H9 (cell line): ENCODE results near the gene SCFD2. TPM values are rescaled to one million over a fixed set of nuclear protein-coding genes. Genes with fewer than 3 reads are reported as not detected.

ENCODE experiments used
- DNase-seq: peaks from one replicate; pipeline ENCODE4 v3.0.0-alpha.2; 2017
- H2AFZ ChIP-seq: one replicate; pipeline ENCODE4 v1.6.1; 2013; ENCODE audit warnings: mild to moderate bottlenecking, low read length, control low read depth, moderate library complexity
- H2AK5ac ChIP-seq: 2 replicates; pipeline ENCODE4 v1.6.1; 2013; ENCODE audit warnings: low read length, control low read depth, mixed read lengths; ENCODE audit not compliant: insufficient read length
- H2BK120ac ChIP-seq: one replicate; pipeline ENCODE4 v1.6.1; 2013; ENCODE audit warnings: low read depth, mild to moderate bottlenecking, low read length, control low read depth, inconsistent platforms; ENCODE audit not compliant: poor library complexity, severe bottlenecking
- H2BK12ac ChIP-seq: 2 replicates; pipeline ENCODE4 v1.6.1; 2013; ENCODE audit warnings: low read length, control low read depth, mixed read lengths, low read depth; ENCODE audit not compliant: insufficient read length
- H2BK15ac ChIP-seq: 2 replicates; pipeline ENCODE4 v1.6.1; 2013; ENCODE audit warnings: low read depth, low read length, control low read depth
- H2BK20ac ChIP-seq: one replicate; pipeline ENCODE4 v1.6.1; 2013; ENCODE audit warnings: low read depth, mild to moderate bottlenecking, low read length, control low read depth, inconsistent platforms; ENCODE audit not compliant: poor library complexity, severe bottlenecking
- H2BK5ac ChIP-seq: 2 replicates; pipeline ENCODE4 v1.6.1; 2013; ENCODE audit warnings: low read length, control low read depth, mixed read lengths; ENCODE audit not compliant: insufficient read length
- H3K14ac ChIP-seq: 2 replicates; pipeline ENCODE4 v1.6.1; 2013; ENCODE audit warnings: low read length, control low read depth; ENCODE audit not compliant: insufficient read depth
- H3K18ac ChIP-seq: 2 replicates; pipeline ENCODE4 v1.6.1; 2013; ENCODE audit warnings: low read depth, mild to moderate bottlenecking, mixed read lengths, low read length, control low read depth; ENCODE audit not compliant: insufficient read length
- H3K23ac ChIP-seq: 2 replicates; pipeline ENCODE4 v1.6.1; 2013; ENCODE audit warnings: low read length, control low read depth, mixed read lengths, low read depth; ENCODE audit not compliant: insufficient read length
- H3K23me2 ChIP-seq: 2 replicates; pipeline ENCODE4 v1.6.1; 2013; ENCODE audit warnings: low read depth, mild to moderate bottlenecking, mixed read lengths, low read length, control low read depth; ENCODE audit not compliant: insufficient read length, poor library complexity, severe bottlenecking
- H3K27ac ChIP-seq: 2 replicates; pipeline ENCODE4 v1.5.1; 2013; ENCODE audit warnings: low read length, control low read depth, mixed read lengths, low read depth; ENCODE audit not compliant: insufficient read length
- H3K27me3 ChIP-seq: 2 replicates; pipeline ENCODE4 v1.6.1; 2013; ENCODE audit warnings: low read length, control low read depth, inconsistent platforms; ENCODE audit not compliant: insufficient read depth
- H3K4ac ChIP-seq: 2 replicates; pipeline ENCODE4 v1.6.1; 2013; ENCODE audit warnings: low read depth, mild to moderate bottlenecking, control low read depth, inconsistent platforms, low read length, moderate library complexity
- H3K4me1 ChIP-seq: 2 replicates; pipeline ENCODE4 v1.6.1; 2013; ENCODE audit warnings: low read length, control low read depth, inconsistent platforms; ENCODE audit not compliant: insufficient read depth
- H3K4me2 ChIP-seq: 2 replicates; pipeline ENCODE4 v1.6.1; 2013; ENCODE audit warnings: low read length, control low read depth, mixed read lengths; ENCODE audit not compliant: insufficient read length, insufficient read depth
- H3K56ac ChIP-seq: 2 replicates; pipeline ENCODE4 v1.6.1; 2013; ENCODE audit warnings: low read depth, mild to moderate bottlenecking, mixed read lengths, low read length, control low read depth; ENCODE audit not compliant: insufficient read length
- H3K79me1 ChIP-seq: 2 replicates; pipeline ENCODE4 v1.6.1; 2013; ENCODE audit warnings: low read depth, mild to moderate bottlenecking, moderate library complexity, low read length, control low read depth, inconsistent platforms; ENCODE audit not compliant: insufficient read depth, poor library complexity, severe bottlenecking
- H3K79me2 ChIP-seq: 2 replicates; pipeline ENCODE4 v1.6.1; 2013; ENCODE audit warnings: low read length, control low read depth, inconsistent platforms; ENCODE audit not compliant: insufficient read depth
- H3K9ac ChIP-seq: 2 replicates; pipeline ENCODE4 v1.6.1; 2013; ENCODE audit warnings: low read length, control low read depth, mixed read lengths; ENCODE audit not compliant: insufficient read length; ENCODE audit errors: extremely low read depth
- H3K9me3 ChIP-seq: one replicate; pipeline ENCODE4 v1.6.1; 2013; ENCODE audit warnings: low read depth, low read length, inconsistent platforms; ENCODE audit not compliant: control insufficient read depth
- H3T11ph ChIP-seq: one replicate; pipeline ENCODE4 v1.6.1; 2013; ENCODE audit warnings: mild to moderate bottlenecking, low read length, control low read depth, inconsistent platforms
- H4K20me1 ChIP-seq: one replicate; pipeline ENCODE4 v1.6.1; 2013; ENCODE audit not compliant: control insufficient read depth, insufficient read length, insufficient read depth
- H4K5ac ChIP-seq: 2 replicates; pipeline ENCODE4 v1.6.1; 2013; ENCODE audit warnings: low read depth, mild to moderate bottlenecking, mixed read lengths, low read length, control low read depth; ENCODE audit not compliant: insufficient read length
- H4K8ac ChIP-seq: replicated peaks from 2 replicates; pipeline ENCODE4 v1.6.1; 2013; ENCODE audit warnings: low read length, control low read depth, mixed read lengths, low read depth; ENCODE audit not compliant: insufficient read length
- H4K91ac ChIP-seq: 2 replicates; pipeline ENCODE4 v1.6.1; 2013; ENCODE audit warnings: low read depth, mild to moderate bottlenecking, moderate library complexity, mixed read lengths, low read length, control low read depth; ENCODE audit not compliant: insufficient read length
- H3K27ac Mint-ChIP-seq, 3 experiments: 2 replicates in 2 of 3; 3 replicates in 1 of 3; pipeline ENCODE4 v1.8.0; 2020 to 2021; ENCODE audit warnings: mixed read lengths in 3 of 3, mild to moderate bottlenecking in 1 of 3, moderate library complexity in 1 of 3
- H3K27me3 Mint-ChIP-seq: 2 replicates; pipeline ENCODE4 v1.8.0; 2021; ENCODE audit warnings: low read depth, mild to moderate bottlenecking, moderate library complexity, mixed read lengths
- H3K36me3 Mint-ChIP-seq, 3 experiments: 2 replicates in 2 of 3; 3 replicates in 1 of 3; pipeline ENCODE4 v1.8.0; 2020 to 2021; ENCODE audit warnings: low read depth in 3 of 3, mixed read lengths in 3 of 3; ENCODE audit not compliant: insufficient read depth in 1 of 3
- H3K4me1 Mint-ChIP-seq, 2 experiments: 2 replicates each; pipeline ENCODE4 v1.8.0; 2020; ENCODE audit warnings: mixed read lengths in 2 of 2
- H3K4me3 Mint-ChIP-seq, 2 experiments: 2 replicates in 1 of 2; 3 replicates in 1 of 2; pipeline ENCODE4 v1.8.0; 2020 to 2021; ENCODE audit warnings: mild to moderate bottlenecking in 2 of 2, mixed read lengths in 2 of 2, moderate library complexity in 1 of 2
- H3K9me3 Mint-ChIP-seq, 2 experiments: 2 replicates in 1 of 2; 3 replicates in 1 of 2; pipeline ENCODE4 v1.8.0; 2020; ENCODE audit warnings: mild to moderate bottlenecking in 2 of 2, mixed read lengths in 2 of 2, moderate library complexity in 1 of 2
- WGBS: extraction: QIAGEN DNeasy Blood & Tissue Kit; methylation state at CpG from one replicate; pipeline ENCODE4 v1.1.7; 2013; ENCODE audit warnings: missing lambda C conversion rate, low lambda C conversion rate, mixed read lengths; ENCODE audit not compliant: insufficient read length; ENCODE audit errors: extremely low coverage; 5-methylcytosine and 5-hydroxymethylcytosine counted together
- total RNA-seq: library from RNA; stranded (reverse); gene quantifications from 2 replicates; pipeline ENCODE4 v1.2.1, GENCODE V29; 2021
- TF ChIP-seq, protein P1 (sequence below): fragments of 200-600 bp; sonication (generic); conservative IDR thresholded peaks from 3 replicates; pipeline ENCODE4 v1.8.0; 2021; ENCODE audit warnings: antibody characterized with exemption, mild to moderate bottlenecking

Gene SCFD2
- total RNA-seq, 1 experiment from 2014 or later: 10.1 TPM

DNA sequence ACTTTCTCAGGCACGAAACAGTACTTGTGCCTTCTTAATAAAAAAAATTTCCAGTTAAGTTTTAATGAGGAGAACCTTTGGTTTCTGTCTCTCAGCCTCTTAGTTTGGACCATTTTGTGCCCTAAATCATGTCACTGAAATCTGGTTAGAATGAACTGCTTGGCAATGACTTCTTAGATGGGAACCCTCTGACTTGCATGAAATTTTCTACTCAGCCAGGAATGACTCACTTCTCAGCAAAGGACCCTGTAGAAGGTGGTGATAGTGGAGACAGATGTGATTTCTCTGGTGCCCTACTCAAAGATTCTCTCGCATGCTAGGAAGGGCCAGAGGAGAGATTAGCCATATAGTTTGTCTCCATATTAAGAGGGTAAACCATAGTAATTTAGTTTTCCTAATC, 453.3 kb downstream of the SCFD2 start:
- Mint-ChIP-seq H3K4me3 (no peak overlapping the region), H3K27ac (no peak overlapping the region), H3K9me3 (peaks cover 0 to 2% of the 10 kb centered on the region in 2 experiments; a peak in 1 of 5 replicates), H3K4me1 (peaks cover 27 to 41% of the 10 kb centered on the region in 2 experiments), H3K36me3 (peaks cover 0 to 3% (median 0%) of the 10 kb centered on the region in 3 experiments; a peak in 2 of 7 replicates), H3K27me3 (no peaks in the 10 kb centered on the region)
- Histone ChIP-seq H2BK15ac (no peak overlapping the region), H3K23me2 (no peaks in the 10 kb centered on the region), H2BK20ac (no peak overlapping the region), H2BK12ac (no peak overlapping the region), H3K79me1 (no peaks in the 10 kb centered on the region), H4K20me1 (no peaks in the 10 kb centered on the region), H3K9ac (no peak overlapping the region), H4K91ac (no peak overlapping the region), H2BK120ac (no peak overlapping the region), H2AK5ac (no peak overlapping the region), H3K79me2 (no peaks in the 10 kb centered on the region), H3K23ac (no peak overlapping the region), H2BK5ac (no peak overlapping the region), H3K4me2 (no peak overlapping the region), H3K56ac (no peak overlapping the region), H3K27me3 (no peaks in the 10 kb centered on the region), H2AFZ (no peak overlapping the region), H3K9me3 (no peaks in the 10 kb centered on the region), H3T11ph (no peak overlapping the region), H3K14ac (no peak overlapping the region), H3K27ac (no peak overlapping the region), H3K4ac (no peak overlapping the region), H4K8ac (no peak overlapping the region), H3K4me1 (no peaks in the 10 kb centered on the region; the same call in 1 of the 2 replicates), H4K5ac (no peak overlapping the region), H3K18ac (no peak overlapping the region)
- WGBS: no CpG with 5 or more reads among the region's 2 CpGs
- TF ChIP-seq, protein P1, sequence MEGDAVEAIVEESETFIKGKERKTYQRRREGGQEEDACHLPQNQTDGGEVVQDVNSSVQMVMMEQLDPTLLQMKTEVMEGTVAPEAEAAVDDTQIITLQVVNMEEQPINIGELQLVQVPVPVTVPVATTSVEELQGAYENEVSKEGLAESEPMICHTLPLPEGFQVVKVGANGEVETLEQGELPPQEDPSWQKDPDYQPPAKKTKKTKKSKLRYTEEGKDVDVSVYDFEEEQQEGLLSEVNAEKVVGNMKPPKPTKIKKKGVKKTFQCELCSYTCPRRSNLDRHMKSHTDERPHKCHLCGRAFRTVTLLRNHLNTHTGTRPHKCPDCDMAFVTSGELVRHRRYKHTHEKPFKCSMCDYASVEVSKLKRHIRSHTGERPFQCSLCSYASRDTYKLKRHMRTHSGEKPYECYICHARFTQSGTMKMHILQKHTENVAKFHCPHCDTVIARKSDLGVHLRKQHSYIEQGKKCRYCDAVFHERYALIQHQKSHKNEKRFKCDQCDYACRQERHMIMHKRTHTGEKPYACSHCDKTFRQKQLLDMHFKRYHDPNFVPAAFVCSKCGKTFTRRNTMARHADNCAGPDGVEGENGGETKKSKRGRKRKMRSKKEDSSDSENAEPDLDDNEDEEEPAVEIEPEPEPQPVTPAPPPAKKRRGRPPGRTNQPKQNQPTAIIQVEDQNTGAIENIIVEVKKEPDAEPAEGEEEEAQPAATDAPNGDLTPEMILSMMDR: no peak
- DNase-seq: no peak
